Breast epithelium (tissue), 4 donors: ENCODE measurements around the gene MRGPRX2. TPM values are rescaled to one million over a fixed set of nuclear protein-coding genes. Genes with fewer than 3 reads are reported as not detected.

Experiments used
- DNase-seq, 2 donors: peaks; one replicate each; pipeline ENCODE4 v3.0.0-alpha.2; 2019; ENCODE audit warnings: low spot score in 2 of 2
- H3K27ac ChIP-seq, 2 donors: fragments of 200-600 bp; sonication (generic) in 1 of 2; one replicate each; pipeline ENCODE4 v1.5.1; 2016 to 2019; ENCODE audit warnings: mild to moderate bottlenecking in 1 of 2
- H3K27me3 ChIP-seq, 2 donors: fragments of 200-600 bp; sonication (generic) in 1 of 2; one replicate each; pipeline versions ENCODE4 v1.5.1 to v1.6.0; 2017 to 2019; ENCODE audit warnings: control low read depth in 1 of 2, mild to moderate bottlenecking in 1 of 2
- H3K36me3 ChIP-seq: fragments of 200-600 bp; one replicate; pipeline ENCODE4 v1.5.1; 2019
- H3K4me1 ChIP-seq, 2 donors: fragments of 200-600 bp; sonication (generic); one replicate each; pipeline ENCODE4 v1.5.1; 2016 to 2019; ENCODE audit warnings: control low read depth in 1 of 2
- H3K4me3 ChIP-seq, 3 donors: fragments of 200-600 bp; sonication (generic); 1 replicate in 2 of 3; 2 replicates in 1 of 3; pipeline ENCODE4 v1.5.1; 2016 to 2019; ENCODE audit warnings: mild to moderate bottlenecking in 3 of 3, moderate library complexity in 2 of 3
- H3K9me3 ChIP-seq, 2 donors: fragments of 200-600 bp; sonication (generic) in 1 of 2; one replicate each; pipeline ENCODE4 v1.5.1; 2016 to 2019; ENCODE audit warnings: control low read depth in 1 of 2
- CTCF ChIP-seq, 3 donors: fragments of 450-650 bp; IDR thresholded peaks; one replicate each; pipeline ENCODE4 v1.5.1; 2016 to 2017; ENCODE audit warnings: antibody characterized with exemption in 3 of 3, mild to moderate bottlenecking in 3 of 3, moderate library complexity in 3 of 3
- POLR2A ChIP-seq: fragments of 450-650 bp; IDR thresholded peaks from one replicate; pipeline ENCODE4 v1.6.1; 2016; ENCODE audit warnings: antibody characterized with exemption, mild to moderate bottlenecking, moderate library complexity
- POLR2AphosphoS5 ChIP-seq, 3 donors: sonication (generic); formaldehyde crosslinking; IDR thresholded peaks; one replicate each; pipeline ENCODE4 v1.6.1; 2017; ENCODE audit warnings: antibody characterized with exemption in 3 of 3
- intact Hi-C: fragments of 100-400 bp; cut with DNase I; formaldehyde crosslinking; loops from one replicate; pipeline ENCODE4 v1.15.1; 2023; ENCODE audit warnings: low total_unique reads
- total RNA-seq, 3 donors: library from RNA; depleted of rRNA; stranded (reverse); fragments of >200 nt; gene quantifications; one replicate each; pipeline ENCODE4 v1.1.0, GENCODE V29; 2016

Gene MRGPRX2
- total RNA-seq, 3 donors from 2014 or later = 1.4 TPM; not detected in 2

- no peak overlapping the region for H3K27ac ChIP-seq
- no peaks in the 10 kb centered on the region for H3K9me3 ChIP-seq
- H3K36me3 ChIP-seq = no peaks in the 10 kb centered on the region
- no peaks in the 10 kb centered on the region for H3K4me1 ChIP-seq
- no peak overlapping the region for H3K4me3 ChIP-seq
- intact Hi-C loops = no loop called here
- TF ChIP-seq POLR2A (no peak), POLR2AphosphoS5 (IDR thresholded peaks at IDR 0.05) (no peak), CTCF (IDR thresholded peaks at IDR 0.05) (no peak)
- H3K27me3 ChIP-seq = no peaks in the 10 kb centered on the region
- DNase-seq = no peak
Measured at GRCh38 chr11:19083166-19083565, 22.6 kb upstream of the MRGPRX2 start.

- intact Hi-C loops = no loop called here
- no peaks in the 10 kb centered on the region for H3K9me3 ChIP-seq
- TF ChIP-seq POLR2A (no peak), POLR2AphosphoS5 (IDR thresholded peaks at IDR 0.05) (no peak), CTCF (IDR thresholded peaks at IDR 0.05) (no peak)
- no peak overlapping the region for H3K4me3 ChIP-seq
- H3K36me3 ChIP-seq = no peaks in the 10 kb centered on the region
- no peaks in the 10 kb centered on the region for H3K27me3 ChIP-seq
- H3K27ac ChIP-seq = peak overlapping the region; percentile 76 to 81
- no peaks in the 10 kb centered on the region for H3K4me1 ChIP-seq
- peak in 1 of 2 donors; percentile 77 for DNase-seq
Measured at GRCh38 chr11:19080579-19080993, 20.1 kb upstream of the MRGPRX2 start.

- H3K27ac ChIP-seq = peak overlapping the region; percentile 76 to 81
- H3K36me3 ChIP-seq = no peaks in the 10 kb centered on the region
- H3K9me3 ChIP-seq = no peaks in the 10 kb centered on the region
- H3K27me3 ChIP-seq = no peaks in the 10 kb centered on the region
- intact Hi-C loops = no loop called here
- no peak overlapping the region for H3K4me3 ChIP-seq
- peak in 1 of 2 donors; percentile 73 for DNase-seq
- TF ChIP-seq POLR2AphosphoS5 (IDR thresholded peaks at IDR 0.05) = no peak
- TF ChIP-seq CTCF (IDR thresholded peaks at IDR 0.05) = no peak
- no peak for TF ChIP-seq POLR2A
- H3K4me1 ChIP-seq = no peaks in the 10 kb centered on the region
Measured at GRCh38 chr11:19079643-19080440, 19.3 kb upstream of the MRGPRX2 start.

- Histone ChIP-seq H3K4me1 (no peaks in the 10 kb centered on the region), H3K9me3 (no peaks in the 10 kb centered on the region), H3K36me3 (no peaks in the 10 kb centered on the region), H3K27me3 (no peaks in the 10 kb centered on the region), H3K4me3 (no peak overlapping the region), H3K27ac (no peak overlapping the region)
- no peak for DNase-seq
- intact Hi-C loops = no loop called here
- TF ChIP-seq POLR2AphosphoS5 (IDR thresholded peaks at IDR 0.05) = no peak
- no peak for TF ChIP-seq CTCF (IDR thresholded peaks at IDR 0.05)
- TF ChIP-seq POLR2A = no peak
Measured at GRCh38 chr11:19077965-19078364, 17.4 kb upstream of the MRGPRX2 start.

GRCh38 chr11:19076744-19077589, 16.4 kb upstream of the MRGPRX2 start:
- DNase-seq = no peak
- no peaks in the 10 kb centered on the region for H3K9me3 ChIP-seq
- H3K36me3 ChIP-seq = no peaks in the 10 kb centered on the region
- no peak overlapping the region for H3K27ac ChIP-seq
- intact Hi-C loops = no loop called here
- H3K4me1 ChIP-seq = no peaks in the 10 kb centered on the region
- TF ChIP-seq CTCF (IDR thresholded peaks at IDR 0.05) (peak; percentile 77 to 86 (median 83)), POLR2AphosphoS5 (IDR thresholded peaks at IDR 0.05) (no peak)
- no peaks in the 10 kb centered on the region for H3K27me3 ChIP-seq
- no peak overlapping the region for H3K4me3 ChIP-seq
